ENCODE results near the gene POLA1.

The POLA1 gene

DNA sequence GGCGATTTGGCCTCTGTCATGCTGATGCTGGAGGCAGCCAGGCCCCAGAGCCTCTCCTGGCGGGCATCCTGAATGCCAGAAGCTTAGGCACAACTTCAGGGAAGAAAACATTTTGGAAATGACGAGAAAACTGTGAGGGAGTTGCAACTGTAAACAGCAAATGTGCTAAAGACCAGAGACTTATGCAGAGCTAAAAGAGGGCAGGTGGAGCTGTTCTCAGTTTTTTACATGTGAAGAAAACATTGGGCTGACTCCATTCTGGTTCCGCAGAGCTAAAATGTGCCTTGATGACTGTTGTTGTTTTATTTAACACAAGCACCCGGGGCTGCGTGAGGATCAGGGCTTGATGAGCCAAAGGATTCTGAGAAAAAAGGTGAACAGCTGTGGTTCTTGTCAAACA is 332.9 kb downstream of the POLA1 start:
- DNase-seq (ENCODE audit: low read depth in 2 of 2), result no peak

DNA sequence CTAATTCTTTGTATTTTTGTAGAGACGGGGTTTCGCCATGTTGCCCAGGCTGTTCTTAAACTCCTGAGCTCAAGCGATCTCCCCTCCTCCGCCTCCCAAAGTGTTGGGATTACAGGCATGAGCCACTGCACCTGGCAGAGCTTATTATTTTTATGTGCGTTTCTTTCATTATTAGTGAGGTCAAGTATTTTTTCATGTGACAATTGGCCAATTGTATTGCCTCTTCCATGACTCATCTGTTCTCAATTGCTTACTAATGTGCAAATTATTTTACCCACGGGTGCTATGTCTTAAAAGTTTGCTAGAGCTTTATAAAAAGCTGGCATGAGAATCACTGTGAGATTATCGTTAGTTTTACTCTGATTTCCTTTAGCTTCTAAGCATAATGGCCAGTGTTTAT is 335.0 kb downstream of the POLA1 start:
- no peak for DNase-seq (ENCODE audit: low read depth in 2 of 2)

- no peak for DNase-seq (ENCODE audit: low read depth in 2 of 2)
These were observed 335.6 kb downstream of the POLA1 start for GRCh38 chrX:25029288-25029825.

DNA sequence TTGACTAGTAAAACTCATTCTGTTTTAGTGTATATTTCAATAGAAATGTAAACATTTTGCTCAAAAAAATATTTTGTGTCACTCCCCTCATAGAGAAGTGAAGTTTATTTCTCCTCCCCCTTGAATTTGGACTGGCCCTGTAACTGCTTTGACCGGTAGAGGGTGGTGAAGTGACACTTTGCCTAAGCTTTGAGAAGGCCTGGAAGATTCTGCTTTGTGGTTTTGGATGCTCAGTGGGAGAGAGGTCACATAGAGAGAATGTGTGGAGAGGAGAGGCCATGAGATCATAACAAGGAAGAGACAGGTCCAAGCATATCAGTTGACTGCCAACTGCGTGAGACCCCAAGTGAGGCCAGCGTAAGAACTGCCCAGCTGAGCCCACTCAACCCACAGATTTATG is 341.2 kb downstream of the POLA1 start:
- DNase-seq (ENCODE audit: low read depth in 2 of 2), result no peak

- DNase-seq (ENCODE audit: low read depth in 2 of 2), result no peak
These were observed 345.3 kb downstream of the POLA1 start for GRCh38 chrX:25039036-25039435.

DNA sequence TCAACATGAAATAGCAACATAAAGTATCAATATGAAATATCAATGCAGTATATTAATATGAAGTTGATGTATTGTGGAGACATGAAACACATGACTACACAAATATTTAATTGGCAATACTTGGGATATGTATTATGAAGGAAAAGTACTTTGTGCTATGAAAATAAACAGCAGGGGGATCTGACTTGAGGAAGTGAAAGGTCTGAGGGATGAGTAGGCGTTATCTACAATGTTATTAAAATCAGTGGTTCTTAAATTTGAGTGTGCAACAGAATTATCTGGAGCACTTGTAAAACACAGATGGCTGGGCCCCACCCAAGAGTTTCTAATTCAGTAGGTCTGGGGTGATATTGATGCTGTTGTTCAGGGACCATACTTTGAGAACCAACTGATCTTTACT is 349.5 kb downstream of the POLA1 start:
- DNase-seq (ENCODE audit: low read depth in 2 of 2), result no peak
